Keratinocyte (primary cell): ENCODE measurements around the gene ATP6V0E1.

Experiments used
- EZH2 ChIP-seq: IDR thresholded peaks from one replicate; pipeline ENCODE4 v1.6.1; 2012; ENCODE audit warnings: inconsistent platforms, mild to moderate bottlenecking, low read length, moderate library complexity
- TF ChIP-seq, protein P1 (sequence below), 3 experiments: IDR thresholded peaks in 1 of 3; conservative IDR thresholded peaks in 1 of 3; optimal IDR thresholded peaks in 1 of 3; 2 replicates in 2 of 3; 3 replicates in 1 of 3; pipeline versions ENCODE3 to v1.5.1; 2011; ENCODE audit warnings: low read length in 3 of 3, mild to moderate bottlenecking in 3 of 3, moderate library complexity in 2 of 3, control low read depth in 1 of 3, inconsistent platforms in 1 of 3; ENCODE audit not compliant: insufficient read depth in 2 of 3; ENCODE audit errors: extremely low read depth in 1 of 3

DNA sequence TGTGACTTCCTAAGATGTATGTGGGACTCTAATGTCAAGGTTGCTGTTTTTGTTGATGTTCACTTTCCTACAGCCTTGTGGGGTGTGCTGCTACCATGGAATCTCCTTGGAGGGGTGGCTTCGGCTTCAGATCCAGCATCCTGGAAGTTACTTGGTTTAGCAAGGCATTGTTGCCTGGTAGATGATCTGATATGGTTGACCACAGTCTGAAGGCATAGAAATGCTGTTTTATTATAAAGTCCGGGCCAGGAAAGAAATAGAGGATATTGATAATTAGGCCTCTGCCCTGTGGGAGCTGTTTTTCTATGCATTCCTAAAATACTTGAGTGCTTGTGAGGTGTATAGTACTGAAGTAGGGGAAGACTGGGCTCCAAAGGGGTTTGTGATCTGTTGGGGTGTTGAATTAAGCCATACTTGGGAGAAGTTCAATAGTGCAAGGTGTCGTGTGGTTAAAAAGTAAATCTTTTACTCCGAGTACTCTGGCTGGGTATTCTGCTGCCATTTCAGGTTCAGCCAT lies 45.3 kb downstream of the ATP6V0E1 start:
- TF ChIP-seq, protein P1, sequence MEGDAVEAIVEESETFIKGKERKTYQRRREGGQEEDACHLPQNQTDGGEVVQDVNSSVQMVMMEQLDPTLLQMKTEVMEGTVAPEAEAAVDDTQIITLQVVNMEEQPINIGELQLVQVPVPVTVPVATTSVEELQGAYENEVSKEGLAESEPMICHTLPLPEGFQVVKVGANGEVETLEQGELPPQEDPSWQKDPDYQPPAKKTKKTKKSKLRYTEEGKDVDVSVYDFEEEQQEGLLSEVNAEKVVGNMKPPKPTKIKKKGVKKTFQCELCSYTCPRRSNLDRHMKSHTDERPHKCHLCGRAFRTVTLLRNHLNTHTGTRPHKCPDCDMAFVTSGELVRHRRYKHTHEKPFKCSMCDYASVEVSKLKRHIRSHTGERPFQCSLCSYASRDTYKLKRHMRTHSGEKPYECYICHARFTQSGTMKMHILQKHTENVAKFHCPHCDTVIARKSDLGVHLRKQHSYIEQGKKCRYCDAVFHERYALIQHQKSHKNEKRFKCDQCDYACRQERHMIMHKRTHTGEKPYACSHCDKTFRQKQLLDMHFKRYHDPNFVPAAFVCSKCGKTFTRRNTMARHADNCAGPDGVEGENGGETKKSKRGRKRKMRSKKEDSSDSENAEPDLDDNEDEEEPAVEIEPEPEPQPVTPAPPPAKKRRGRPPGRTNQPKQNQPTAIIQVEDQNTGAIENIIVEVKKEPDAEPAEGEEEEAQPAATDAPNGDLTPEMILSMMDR (optimal IDR thresholded peaks at IDR 0.05 in 1 of 3, IDR thresholded peaks at IDR 0.05 in 1 of 3, conservative IDR thresholded peaks at IDR 0.05 in 1 of 3; ENCODE audit: extremely low read depth in 1 of 3, insufficient read depth in 2 of 3, low read length in 3 of 3) = no peak
- TF ChIP-seq EZH2 = no peak
